Measurements from ENCODE around the gene SLC13A1. TPM values are rescaled to one million over a fixed set of nuclear protein-coding genes. Genes with fewer than 3 reads are reported as not detected.

The SLC13A1 gene
- polyA plus RNA-seq, 2 of the 4 experiments (the other 2 are of a cell fraction) = not detected

DNA sequence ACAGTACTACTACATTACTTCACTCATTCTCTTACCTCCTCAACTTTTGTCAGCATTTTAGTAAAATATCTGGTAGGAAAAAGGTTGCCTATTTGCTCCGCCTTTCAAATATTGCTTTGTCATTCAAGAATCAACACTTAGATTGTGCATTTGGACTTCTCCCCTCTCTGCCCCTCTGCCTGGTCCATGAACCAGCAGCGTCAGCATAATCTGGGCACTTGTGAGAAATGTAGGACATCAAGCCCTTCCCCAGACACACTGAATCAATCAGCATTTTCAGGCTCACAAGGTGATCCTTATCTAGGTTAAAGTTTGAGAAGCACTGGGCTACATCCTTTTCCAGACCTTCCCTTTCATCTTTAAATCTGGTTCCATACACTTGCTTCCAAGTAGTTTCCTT is 16.3 kb downstream of the SLC13A1 start:
- Histone ChIP-seq H3K9me3 (no peaks in the 10 kb centered on the region), H3K27ac (no peak overlapping the region), H3K4me1 (no peaks in the 10 kb centered on the region), H3K4me2 (no peak overlapping the region), H3K4me3 (no peak overlapping the region)
- TF ChIP-seq MAFK (IDR thresholded peaks at IDR 0.05; ENCODE audit: partially characterized antibody) (peak; percentile 51), ZFP36 (IDR thresholded peaks at IDR 0.05; ENCODE audit: borderline replicate concordance, partially characterized antibody) (no peak)
- POLR2A ChIA-PET = no interaction called here
- CTCF ChIA-PET = no interaction called here
- ATAC-seq = no peak
- no peak for FAIRE-seq
- DNase-seq (ENCODE audit: low read depth in 1 of 2, low spot score in 1 of 2) = no peak
- 13% methylated on average over 2 of the region's 2 CpGs for WGBS (ENCODE audit: missing lambda C conversion rate)

DNA sequence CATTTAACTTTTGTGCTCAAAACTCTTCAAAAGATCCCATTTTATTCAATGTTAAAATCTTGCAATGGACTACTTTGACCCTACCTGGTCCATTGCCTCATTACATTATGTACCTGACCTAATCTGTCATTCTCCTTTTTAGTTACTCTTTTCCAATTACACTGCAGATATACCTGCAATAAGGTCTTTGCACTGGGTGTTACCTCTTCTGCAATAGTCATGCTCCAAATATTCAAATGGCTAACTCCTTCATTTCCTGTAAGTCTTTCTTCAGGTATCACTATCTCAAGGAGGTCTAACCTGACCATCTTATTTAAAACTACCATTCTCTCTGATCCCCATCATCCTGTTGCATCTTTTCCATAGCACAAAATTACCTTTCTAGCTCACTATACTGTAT is 22.3 kb downstream of the SLC13A1 start:
- DNase-seq (ENCODE audit: low read depth in 1 of 2, low spot score in 1 of 2) (no peak), FAIRE-seq (no peak), ATAC-seq (no peak)
- Histone ChIP-seq H3K4me2 (no peak overlapping the region), H3K4me1 (no peaks in the 10 kb centered on the region), H3K9me3 (no peaks in the 10 kb centered on the region), H3K27ac (no peak overlapping the region), H3K4me3 (no peak overlapping the region)
- TF ChIP-seq ZNF302 (CRISPR knock-in tag; IDR thresholded peaks at IDR 0.05) (no peak), EHMT2 (IDR thresholded peaks at IDR 0.05; ENCODE audit: low read depth) (no peak), CEBPB (IDR thresholded peaks at IDR 0.05) (no peak), FOSL2 (IDR thresholded peaks at IDR 0.05) (no peak), FOSL2 (CRISPR knock-in tag; IDR thresholded peaks at IDR 0.05) (no peak), JUN (IDR thresholded peaks at IDR 0.05) (no peak), KDM5A (IDR thresholded peaks at IDR 0.05) (no peak), EP300 (IDR thresholded peaks at IDR 0.05) (no peak), POLR2AphosphoS2 (conservative IDR thresholded peaks at IDR 0.05; ENCODE audit: low read length) (no peak), SREBF2 (IDR thresholded peaks at IDR 0.05) (no peak), KDM1A (IDR thresholded peaks at IDR 0.05; ENCODE audit: low read depth) (no peak), HOXB5 (CRISPR knock-in tag; IDR thresholded peaks at IDR 0.05) (no peak), E2F6 (IDR thresholded peaks at IDR 0.05; ENCODE audit: borderline replicate concordance, low read depth) (no peak)
- CTCF ChIA-PET = no interaction called here
- POLR2A ChIA-PET = no interaction called here

GRCh38 chr7:123170333-123171246 is 29.2 kb downstream of the SLC13A1 start:
- FAIRE-seq = no peak
- no peak for DNase-seq (ENCODE audit: low read depth in 1 of 2, low spot score in 1 of 2)
- no peak for ATAC-seq
- H3K4me3 ChIP-seq = no peak overlapping the region
- ChIA-PET POLR2A (no interaction called here), CTCF (interaction anchor here (1.2 kb wide), 1 partner anchor 16 kb away, joined by 3 read pairs; no protein-coding TSS in a partner anchor)
- no peaks in the 10 kb centered on the region for H3K9me3 ChIP-seq
- H3K4me2 ChIP-seq = no peak overlapping the region
- WGBS (ENCODE audit: missing lambda C conversion rate) = 29% methylated on average over 15 of the region's 15 CpGs
- no peak for TF ChIP-seq ZNF302 (CRISPR knock-in tag; IDR thresholded peaks at IDR 0.05)
- no peak for TF ChIP-seq CBX2 (IDR thresholded peaks at IDR 0.05; ENCODE audit: borderline replicate concordance, low read depth)
- TF ChIP-seq CBX8 (IDR thresholded peaks at IDR 0.05) = no peak
- TF ChIP-seq CHD2 (IDR thresholded peaks at IDR 0.05; ENCODE audit: low read length, partially characterized antibody) = no peak
- no peak for TF ChIP-seq ESRRA (IDR thresholded peaks at IDR 0.05; ENCODE audit: borderline replicate concordance, low read length)
- no peak for TF ChIP-seq PHF8 (IDR thresholded peaks at IDR 0.05; ENCODE audit: borderline replicate concordance, low read depth)
- TF ChIP-seq EP300 (IDR thresholded peaks at IDR 0.05) = no peak
- TF ChIP-seq SMC3 (IDR thresholded peaks at IDR 0.05) = no peak
- TF ChIP-seq, protein P1, sequence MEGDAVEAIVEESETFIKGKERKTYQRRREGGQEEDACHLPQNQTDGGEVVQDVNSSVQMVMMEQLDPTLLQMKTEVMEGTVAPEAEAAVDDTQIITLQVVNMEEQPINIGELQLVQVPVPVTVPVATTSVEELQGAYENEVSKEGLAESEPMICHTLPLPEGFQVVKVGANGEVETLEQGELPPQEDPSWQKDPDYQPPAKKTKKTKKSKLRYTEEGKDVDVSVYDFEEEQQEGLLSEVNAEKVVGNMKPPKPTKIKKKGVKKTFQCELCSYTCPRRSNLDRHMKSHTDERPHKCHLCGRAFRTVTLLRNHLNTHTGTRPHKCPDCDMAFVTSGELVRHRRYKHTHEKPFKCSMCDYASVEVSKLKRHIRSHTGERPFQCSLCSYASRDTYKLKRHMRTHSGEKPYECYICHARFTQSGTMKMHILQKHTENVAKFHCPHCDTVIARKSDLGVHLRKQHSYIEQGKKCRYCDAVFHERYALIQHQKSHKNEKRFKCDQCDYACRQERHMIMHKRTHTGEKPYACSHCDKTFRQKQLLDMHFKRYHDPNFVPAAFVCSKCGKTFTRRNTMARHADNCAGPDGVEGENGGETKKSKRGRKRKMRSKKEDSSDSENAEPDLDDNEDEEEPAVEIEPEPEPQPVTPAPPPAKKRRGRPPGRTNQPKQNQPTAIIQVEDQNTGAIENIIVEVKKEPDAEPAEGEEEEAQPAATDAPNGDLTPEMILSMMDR (IDR thresholded peaks at IDR 0.05) = no peak
- TF ChIP-seq, protein P2, sequence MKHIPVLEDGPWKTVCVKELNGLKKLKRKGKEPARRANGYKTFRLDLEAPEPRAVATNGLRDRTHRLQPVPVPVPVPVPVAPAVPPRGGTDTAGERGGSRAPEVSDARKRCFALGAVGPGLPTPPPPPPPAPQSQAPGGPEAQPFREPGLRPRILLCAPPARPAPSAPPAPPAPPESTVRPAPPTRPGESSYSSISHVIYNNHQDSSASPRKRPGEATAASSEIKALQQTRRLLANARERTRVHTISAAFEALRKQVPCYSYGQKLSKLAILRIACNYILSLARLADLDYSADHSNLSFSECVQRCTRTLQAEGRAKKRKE (CRISPR knock-in tag; IDR thresholded peaks at IDR 0.05; ENCODE audit: low read depth) = no peak
- TF ChIP-seq JUN (IDR thresholded peaks at IDR 0.05) = no peak
- H3K27ac ChIP-seq = no peak overlapping the region
- H3K4me1 ChIP-seq = no peaks in the 10 kb centered on the region
